ENCODE measurements around the gene GM2A. TPM values are rescaled to one million over a fixed set of nuclear protein-coding genes. Genes with fewer than 3 reads are reported as not detected.
"Not testable (repeated sequence)": the region's sequence is repeated elsewhere in the genome, so short reads cannot be mapped to it uniquely, and the experiment has no call there.

Gene GM2A
- polyA plus RNA-seq, 5 donors: 29.6 to 39.3 (median 33.3) TPM

DNA sequence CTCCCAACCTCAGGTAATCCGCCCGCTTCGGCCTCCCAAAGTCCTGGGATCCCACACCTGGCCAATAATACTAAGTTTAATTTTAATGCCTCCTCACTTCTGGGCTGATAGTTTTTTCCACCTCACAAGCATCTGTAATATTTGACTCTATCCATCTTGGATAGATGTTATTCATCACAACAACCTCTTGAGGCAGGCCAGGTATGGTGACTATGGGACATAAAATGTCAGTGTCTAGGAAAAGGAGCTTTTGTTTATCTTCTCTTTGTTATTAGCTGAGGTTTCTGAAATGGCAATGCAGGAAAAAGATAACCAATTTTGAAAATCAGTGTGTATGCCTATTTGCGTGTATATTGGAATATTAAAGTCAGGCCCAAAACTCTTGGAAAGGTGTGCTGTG, 27.9 kb upstream of the GM2A start:
- no peak for DNase-seq

DNA sequence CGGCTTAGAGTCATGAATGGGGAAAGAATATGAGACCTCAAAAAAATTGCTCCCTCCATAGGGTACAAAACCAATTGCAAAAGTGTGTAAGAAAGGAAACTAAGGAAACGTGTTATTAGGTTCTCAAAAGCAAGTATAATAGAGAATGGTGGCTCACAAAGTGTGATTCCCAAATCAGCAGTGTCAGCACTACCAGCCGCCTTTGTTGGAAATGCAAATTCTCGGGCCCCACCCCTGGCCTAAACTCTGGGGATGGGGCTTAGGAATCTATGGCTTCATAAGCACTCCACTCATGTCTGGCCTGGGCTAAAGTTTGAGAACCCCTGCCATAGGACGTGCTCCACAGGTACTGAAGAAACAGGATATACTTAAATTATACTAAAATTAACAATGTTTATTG, 27.5 kb upstream of the GM2A start:
- no peak for DNase-seq

DNA sequence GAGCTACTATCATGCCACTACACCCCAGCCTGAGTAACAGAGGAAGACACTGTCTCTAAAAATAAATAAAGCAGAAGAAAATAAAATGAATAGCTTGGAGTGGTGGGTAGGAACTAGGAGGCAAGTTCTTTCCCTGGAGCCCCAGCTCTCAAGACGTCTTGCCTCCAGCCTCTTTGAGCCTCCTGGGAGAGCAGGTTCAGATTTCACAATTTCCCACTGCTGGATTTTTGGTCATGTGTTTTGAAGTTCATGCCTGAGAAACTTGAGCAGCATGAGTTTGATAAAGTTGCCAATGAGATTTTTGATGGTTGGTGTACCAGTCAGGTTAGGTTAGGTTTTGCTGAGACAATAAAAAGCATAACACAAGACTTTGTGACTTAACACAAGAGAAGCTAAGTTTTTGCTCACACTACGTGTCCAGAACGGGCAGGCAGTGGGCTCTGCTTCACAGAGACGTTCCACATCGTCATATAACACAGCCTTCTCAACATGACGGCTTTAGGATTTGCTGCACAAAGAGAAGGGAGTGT, 25.0 kb upstream of the GM2A start:
- DNase-seq: no peak

DNA sequence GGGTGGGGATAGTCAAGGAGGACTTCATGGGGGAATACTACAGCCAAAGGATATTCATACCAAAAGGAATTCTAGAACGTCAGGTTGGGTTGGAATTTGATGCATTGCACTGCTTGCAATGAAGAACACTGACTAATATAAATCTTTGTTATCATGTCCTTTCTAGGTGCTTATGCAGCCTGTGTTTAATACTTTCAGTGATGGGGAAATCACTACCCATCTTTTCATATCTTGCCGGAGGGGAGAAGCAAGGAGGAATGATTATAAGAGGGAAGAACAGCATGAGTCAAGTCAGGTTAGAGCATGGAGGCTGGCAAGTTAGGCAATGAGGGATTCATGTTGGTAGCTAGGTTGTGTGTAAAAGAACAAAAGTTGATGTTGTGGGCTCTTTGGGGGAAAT, 24.0 kb upstream of the GM2A start:
- no peak for DNase-seq

DNA sequence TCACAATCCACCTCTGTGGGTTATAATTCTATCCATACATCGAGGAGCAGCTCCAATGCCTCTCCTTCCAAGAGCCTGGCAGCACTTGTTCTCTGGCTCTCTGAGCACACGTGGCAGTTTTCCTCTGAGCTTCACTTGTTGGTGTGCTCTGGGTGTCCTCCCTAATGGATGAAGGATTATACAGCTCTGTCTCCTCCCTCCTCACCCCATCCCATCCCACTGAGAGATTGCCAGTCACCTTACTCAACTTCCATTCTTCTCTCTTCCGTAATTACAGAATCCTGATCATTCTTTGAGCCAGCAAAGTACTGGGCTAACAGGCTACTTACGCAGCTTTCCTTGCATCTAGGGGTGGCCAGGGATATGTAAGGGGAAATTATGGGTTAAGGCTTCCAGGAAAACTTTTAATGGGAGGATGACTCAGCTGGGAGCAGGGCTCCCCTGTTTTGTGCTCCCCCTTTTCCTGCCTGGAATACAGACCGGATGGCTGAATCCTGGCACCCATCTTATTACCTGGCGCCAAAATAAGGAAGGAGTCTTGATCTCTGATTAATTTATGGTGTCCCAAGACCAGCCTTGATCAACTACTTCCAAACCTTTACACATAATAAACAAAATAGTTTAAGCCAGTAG, 22.8 kb upstream of the GM2A start:
- DNase-seq: no peak

DNA sequence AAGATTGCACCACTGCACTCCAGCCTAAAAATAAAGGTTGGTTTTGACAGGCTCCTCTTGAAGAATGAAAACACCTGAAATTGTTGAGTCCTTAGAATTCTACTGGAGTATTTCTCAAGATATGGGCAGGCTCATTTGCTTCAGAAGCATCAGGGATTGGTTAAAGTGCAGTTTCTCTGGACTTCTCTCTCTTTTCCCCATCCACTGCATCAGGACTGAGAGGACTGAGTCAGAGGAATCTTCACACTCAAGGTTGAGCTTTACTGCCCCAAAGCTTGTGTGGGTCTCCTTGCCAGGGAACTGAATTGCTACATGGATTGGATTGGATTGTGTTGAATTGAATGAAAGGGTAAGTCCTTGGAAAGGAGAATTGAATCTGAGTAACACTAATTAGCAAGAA, 21.6 kb upstream of the GM2A start:
- DNase-seq: no peak

DNA sequence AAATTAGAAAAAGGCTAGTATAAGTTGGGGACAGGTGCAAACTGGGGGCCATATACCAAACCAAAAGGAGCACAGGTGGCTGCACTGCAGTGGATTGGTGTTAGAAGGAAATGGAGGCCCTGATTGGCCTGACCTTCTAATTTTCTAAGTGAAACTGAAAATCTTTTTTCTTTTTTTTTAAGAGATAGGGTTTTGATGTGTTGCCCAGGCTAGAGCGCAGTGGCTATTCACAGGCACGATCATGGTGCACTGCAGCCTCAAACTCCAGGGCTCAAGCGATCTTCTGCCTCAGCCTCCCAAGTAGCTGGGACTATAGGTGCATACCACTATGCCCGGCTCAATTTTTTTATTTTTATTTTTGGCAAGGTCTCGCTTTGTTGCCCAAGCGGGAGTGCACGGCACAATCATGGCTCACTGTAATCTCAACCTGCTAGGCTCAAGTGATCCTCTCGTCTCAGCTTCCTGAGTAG, 19.3 kb upstream of the GM2A start:
- no peak for DNase-seq

DNA sequence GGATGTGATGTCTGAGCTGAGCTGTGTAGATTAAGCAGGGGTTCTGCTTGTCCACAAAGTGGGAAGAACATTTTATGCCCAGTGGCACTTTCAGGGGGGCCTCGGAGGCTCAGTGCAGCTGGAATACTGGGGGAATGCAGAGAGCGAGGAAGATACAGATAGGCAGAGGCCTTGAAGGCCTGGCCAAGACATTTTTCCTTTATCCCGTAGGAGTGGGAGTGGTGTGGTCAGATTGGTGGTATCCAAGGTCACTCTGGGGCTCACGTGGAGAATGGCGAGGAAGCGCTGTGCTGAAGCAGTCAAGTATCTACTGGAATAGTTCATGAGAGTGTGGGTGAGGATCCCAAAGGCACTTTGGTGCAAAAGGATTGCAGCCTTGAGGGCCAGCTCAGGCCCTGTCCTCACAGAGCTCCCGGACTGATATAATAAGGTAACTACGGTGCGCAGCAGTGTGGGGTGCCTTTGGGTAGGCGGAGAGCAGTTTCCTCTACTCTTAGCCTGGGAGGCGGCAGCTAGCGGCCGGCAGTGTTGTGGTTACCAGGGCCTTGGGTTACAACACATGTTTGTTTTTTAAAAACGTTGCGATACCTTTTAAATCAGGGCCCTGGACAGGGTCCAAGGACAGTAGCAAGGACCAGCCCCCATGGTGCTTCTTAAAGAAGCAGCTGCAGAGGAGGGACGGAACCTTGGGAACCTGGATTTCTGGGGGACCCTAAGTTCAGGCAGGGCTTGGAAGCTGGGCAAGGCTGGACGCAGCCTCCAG, 18.3 kb upstream of the GM2A start:
- peak; percentile 38 to 49 for DNase-seq

DNA sequence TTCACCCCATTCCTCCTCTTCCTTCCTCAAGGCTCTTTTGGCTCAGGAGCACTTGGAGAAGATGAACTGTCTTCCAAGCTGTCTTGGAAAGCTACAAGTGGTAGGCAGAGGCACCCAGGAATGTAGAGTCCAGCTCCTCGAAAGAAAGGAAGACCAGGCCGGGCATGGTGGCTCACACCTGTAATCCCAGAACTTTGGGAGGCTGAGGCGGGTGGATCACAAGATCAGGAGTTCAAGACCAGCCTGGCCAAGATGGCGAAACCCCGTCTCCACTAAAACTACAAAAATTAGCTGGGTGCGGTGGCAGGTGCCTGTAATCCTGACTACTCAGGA, 17.8 kb upstream of the GM2A start:
- DNase-seq: not testable (repeated sequence)

DNA sequence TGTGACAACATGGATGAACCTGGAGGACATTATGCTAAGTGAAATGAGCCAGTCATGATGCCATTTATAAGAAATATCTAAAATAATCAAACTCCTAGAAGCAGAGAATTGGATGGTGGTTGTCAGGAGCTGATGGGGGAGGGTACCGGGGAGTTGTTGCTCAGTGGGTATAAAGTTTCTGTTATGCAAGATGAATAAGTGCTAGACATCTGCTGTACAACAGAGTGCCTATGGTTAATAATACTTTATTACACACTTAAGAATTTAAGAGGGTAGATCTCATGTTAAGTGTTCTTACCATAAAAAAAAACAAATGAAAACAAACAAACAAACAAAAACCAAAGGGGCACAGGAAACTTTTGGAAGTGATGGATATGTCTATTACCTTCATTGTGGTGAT, 16.1 kb upstream of the GM2A start:
- DNase-seq: no peak

DNA sequence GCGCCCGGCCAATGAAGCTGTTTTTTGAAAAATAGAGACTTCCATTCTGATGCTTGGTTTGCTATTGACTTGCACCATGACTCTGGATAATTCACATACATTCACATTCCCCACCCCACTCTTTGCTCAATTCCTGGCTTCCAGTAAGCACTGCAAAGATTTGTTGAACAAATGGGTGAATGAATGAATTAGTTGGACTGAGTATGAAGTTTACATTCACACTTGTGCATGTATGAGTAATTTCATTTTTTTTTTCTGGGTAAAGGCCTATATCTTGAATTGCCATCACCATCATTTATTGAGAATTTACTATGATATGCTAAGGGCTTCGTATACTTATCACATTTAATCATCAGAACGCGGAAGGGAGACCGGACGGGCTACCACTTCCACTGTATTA, 15.3 kb upstream of the GM2A start:
- no peak for DNase-seq

DNA sequence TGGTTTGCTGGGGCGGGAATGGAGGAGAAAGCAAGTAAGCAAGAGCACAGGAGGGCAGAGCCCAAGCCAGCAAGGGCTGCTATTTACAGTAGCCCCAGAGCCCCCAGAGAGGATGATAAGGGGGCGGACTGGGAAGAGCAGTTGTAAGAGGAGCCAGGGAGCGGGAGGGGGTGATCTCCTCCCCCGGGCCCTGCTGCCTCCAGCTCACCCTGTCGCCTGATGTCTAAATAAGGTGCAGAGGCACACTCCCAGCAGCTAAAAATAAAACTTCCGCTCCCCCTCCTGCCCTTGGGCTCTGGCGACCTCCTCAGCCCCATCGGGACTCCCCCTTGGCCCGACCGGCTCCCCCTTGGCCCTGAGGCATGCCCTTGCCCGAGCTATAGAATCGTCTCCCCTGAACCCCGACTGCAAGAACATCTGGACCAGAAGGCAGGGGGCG, 14.7 kb upstream of the GM2A start:
- no peak for DNase-seq

DNA sequence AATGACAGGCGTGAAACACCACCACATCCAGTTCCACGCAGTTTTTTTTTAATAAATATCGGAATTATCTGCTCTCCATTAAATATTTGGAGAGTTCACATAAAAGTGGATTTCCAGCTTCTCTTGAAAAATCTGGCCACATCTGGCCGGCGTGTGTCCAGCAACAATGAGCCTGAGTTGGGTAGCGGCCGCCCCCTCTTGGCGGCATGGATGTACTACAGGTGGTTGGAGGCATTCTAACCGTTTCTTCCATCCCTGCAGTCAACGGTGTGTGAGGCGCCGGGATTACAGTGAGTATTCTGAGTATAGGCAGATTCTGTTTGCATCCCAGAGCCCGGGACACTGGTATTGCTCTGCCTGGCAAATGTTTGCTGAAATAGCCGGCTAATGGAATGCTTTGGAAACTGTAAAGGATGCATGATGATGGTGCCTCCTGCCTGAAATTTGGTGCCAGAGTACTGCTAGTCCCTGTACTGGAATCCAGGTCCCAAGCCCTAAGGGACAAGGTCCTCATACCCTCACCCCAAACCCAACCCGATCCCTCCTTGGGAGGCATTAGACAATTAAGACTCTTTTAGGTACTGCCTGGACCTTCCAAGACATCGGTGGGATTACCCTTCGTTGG, 13.6 kb upstream of the GM2A start:
- DNase-seq: peak in 1 of 2 donors; percentile 74

DNA sequence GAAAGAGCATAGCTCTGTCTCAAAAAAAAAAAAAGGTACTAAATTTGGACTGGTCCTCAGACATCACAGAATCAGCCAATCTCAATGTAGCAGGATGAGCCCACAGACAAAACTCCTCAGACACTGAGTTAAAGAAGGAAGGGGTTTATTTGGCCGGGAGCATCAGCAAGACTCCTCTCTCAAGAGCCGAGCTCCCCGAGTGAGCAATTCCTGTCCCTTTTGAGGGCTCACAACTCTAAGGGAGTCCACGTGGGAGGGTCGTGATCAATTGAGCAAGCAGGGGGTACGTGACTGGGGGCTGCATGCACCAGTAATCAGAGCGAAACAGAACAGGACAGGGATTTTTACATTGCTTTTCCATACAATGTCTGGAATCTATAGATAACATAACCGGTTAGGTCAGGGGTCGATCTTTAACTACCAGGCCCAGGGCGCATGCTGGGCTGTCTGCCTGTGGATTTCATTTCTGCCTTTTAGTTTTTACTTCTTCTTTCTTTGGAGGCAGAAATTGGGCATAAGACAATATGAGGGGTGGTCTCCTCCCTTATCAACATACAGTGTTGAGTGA, 12.6 kb upstream of the GM2A start:
- not testable (repeated sequence) for DNase-seq

DNA sequence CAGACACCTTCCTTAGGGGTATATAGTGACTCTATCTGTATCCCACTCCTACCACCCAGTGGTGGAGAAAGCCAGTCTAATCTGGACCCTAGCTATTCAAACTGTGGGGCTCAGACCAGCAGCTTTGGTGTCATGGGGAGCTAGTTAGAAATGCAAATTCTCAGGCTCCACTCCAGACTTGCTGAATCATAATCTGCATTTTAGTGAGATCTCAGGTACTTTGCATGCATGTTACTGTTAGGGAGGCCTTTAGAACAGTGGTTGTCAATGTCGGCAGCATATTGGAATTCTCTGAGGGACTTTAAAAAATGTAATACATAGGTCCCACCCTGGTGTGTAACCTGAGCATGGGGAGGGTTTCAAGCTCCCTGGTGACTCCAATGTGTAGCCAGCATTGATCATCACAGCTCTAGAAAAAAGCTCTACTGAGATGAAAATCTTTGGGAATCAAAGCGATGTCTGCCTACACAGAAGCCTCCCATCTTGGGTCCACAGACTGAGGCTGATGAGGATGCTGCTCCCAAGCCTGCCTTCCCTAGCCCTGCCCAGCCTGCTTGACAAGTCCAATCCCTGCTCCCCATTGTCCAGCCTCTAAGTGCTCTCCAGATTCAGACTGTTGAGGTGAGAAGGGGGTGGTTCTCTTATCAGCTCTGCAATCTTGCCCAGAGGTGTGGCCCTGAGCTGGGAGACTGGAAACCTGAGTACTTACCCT, 11.9 kb upstream of the GM2A start:
- peak; percentile 42 to 46 for DNase-seq

DNA sequence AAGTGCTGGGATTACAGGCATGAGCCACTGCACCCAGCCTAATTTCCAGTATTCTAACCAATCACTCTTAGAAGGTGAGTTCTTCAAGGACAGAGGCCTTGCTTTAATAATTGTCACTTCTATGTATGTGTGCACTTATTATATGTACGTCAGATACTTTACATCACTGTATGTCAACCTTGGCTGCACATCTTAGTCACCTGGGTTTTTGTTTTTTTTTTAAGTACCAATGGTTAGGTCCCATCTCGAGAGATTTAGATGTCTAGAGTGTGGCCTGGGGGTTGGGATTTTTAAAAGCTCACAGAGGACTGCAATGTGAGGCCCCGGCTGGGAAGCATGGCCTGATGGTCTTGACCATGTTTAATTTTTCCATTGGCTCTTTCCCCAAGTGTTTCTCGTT, 9.9 kb upstream of the GM2A start:
- no peak for DNase-seq

DNA sequence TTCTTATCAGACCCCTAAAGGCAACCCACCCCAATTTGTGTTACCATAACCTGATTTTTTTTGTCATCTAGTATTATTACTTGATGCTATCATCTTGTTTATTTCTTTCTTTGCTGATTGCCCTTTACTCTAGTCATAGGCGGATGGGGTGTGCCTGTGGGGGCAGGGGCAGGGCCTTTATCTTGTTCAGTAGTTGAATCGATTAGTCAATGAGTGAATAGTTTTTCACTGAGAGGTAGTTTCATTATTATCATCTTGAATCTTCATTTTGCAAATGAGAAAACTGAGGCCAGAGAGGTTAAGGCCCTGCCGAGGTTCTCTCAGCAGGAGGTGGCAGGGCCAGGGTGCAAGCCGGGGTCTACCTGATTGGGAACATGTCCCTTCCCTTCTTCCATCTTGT, 9.4 kb upstream of the GM2A start:
- no peak for DNase-seq

DNA sequence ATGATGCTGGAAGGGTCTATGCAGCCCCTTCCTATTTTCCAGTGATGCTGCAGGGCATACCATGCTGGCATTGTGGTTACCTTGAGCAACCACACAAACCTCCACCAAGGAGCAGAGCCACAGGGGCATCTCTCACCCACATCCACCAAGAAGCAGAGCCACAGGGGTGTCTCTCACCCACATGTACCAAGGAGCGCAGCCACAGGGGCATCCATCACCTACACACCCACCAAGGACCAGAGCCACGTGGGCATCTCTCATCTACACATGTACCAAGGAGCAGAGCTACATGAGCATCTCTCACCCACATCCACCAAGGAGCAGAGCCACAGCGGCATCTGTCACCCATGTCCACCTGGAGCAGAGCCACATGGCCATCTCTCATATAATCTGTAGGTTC, 8.8 kb upstream of the GM2A start:
- no peak for DNase-seq

DNA sequence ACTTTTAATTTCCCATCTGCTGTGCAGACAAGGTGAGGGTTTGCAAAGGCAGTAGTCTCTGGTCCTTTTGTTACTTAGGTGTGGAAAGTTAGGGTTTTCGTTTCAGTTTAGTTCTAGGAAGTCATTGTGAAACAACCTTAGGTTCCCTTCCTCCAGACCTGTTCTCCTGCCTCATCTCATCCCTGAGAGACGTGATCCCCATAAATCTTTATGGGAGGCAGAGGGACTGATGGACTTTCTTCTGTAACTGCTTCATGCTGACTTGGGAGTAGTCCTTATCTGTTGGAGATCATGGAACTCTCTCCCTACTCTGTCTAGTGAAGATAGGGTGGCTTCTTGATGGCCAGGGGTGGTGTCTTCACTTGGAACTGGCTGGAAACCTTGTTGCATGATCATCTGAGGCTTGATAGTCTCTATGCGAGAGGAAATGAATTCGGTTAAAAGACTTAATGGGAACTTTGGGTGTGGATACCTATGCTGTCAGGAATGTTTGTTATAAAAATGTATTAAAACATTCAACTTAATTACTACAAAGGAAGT, 7.2 kb upstream of the GM2A start:
- DNase-seq: no peak

DNA sequence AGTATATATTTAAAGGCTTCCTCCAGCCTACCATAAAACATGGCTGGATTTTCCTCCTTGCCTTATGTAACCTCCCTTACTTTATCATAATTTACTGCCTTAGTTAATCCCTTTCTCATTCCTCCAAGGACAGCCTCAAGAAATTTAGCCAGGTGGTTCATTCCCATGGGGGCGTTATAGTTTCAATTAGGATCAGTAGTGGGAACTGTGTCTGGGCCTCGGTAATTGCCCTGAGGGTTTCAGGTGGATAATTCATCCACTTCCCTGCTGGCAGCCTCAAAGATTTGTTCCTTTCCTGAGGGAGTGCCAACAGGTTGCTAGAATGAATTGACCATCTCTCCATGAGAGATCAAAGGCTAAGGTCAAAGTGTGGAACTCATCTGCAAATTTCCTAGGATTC, 4.3 kb upstream of the GM2A start:
- no peak for DNase-seq

DNA sequence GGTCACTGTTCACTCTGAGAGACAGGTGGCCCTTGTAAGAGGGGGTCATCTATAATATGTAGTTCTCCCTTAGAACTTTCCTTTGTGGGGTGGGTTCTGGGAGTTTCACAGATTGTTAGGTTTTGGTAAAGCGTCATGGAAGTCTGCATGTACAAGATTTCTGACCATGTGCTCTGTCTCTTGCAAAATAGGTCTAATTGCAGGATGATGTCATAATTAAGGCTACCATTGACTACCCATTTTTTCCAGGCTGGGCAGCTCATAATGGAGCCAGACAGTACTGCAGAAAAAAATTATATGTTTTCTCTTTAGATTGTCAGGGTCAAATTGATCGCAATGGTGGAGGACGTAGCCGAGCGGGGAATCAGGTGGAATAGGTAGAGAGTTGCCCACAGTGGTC, 3.7 kb upstream of the GM2A start:
- no peak for DNase-seq
